Neural cell (in vitro differentiated cells): ENCODE measurements around the gene CDC5L. TPM values are rescaled to one million over a fixed set of nuclear protein-coding genes. Genes with fewer than 3 reads are reported as not detected.

ENCODE experiments used
- H2AFZ ChIP-seq: fragments of 200-600, 300-800 bp; sonication (generic), shearing (Covaris generic); 2 replicates; pipeline ENCODE4 v1.6.0; 2014; ENCODE audit warnings: low read depth, mild to moderate bottlenecking, antibody characterized with exemption, low read length, moderate library complexity
- H3F3A ChIP-seq: fragments of 200-600 bp; shearing (Covaris generic); 2 replicates; pipeline ENCODE4 v1.6.1; 2016; ENCODE audit warnings: mild to moderate bottlenecking, moderate library complexity, mixed read lengths, antibody characterized with exemption, low read length; ENCODE audit not compliant: insufficient read depth, poor library complexity, severe bottlenecking
- H3K27ac ChIP-seq: fragments of 200-600, 300-800 bp; sonication (generic), shearing (Covaris generic); 2 replicates; pipeline ENCODE4 v1.5.1; 2014; ENCODE audit warnings: mild to moderate bottlenecking, low read length, moderate library complexity
- H3K27me3 ChIP-seq: fragments of 300-800, 200-600 bp; sonication (generic), shearing (Covaris generic); 2 replicates; pipeline ENCODE4 v1.6.0; 2014; ENCODE audit warnings: mild to moderate bottlenecking, low read depth, low read length, moderate library complexity; ENCODE audit not compliant: insufficient read depth
- H3K36me3 ChIP-seq: fragments of 300-800, 200-600 bp; sonication (generic), shearing (Covaris generic); 2 replicates; pipeline ENCODE4 v1.5.1; 2014; ENCODE audit warnings: mild to moderate bottlenecking, antibody characterized with exemption, low read length, moderate library complexity; ENCODE audit not compliant: insufficient read depth
- H3K4me2 ChIP-seq: fragments of 300-800, 200-600 bp; sonication (generic), shearing (Covaris generic); 2 replicates; pipeline ENCODE4 v1.6.0; 2014; ENCODE audit warnings: mild to moderate bottlenecking, low read length
- H3K4me3 ChIP-seq: fragments of 300-800, 200-600 bp; sonication (generic), shearing (Covaris generic); 2 replicates; pipeline ENCODE4 v1.5.1; 2014; ENCODE audit warnings: mild to moderate bottlenecking, low read length, moderate library complexity
- H3K79me2 ChIP-seq: fragments of 200-600 bp; shearing (Covaris generic); replicated peaks from 2 replicates; pipeline ENCODE4 v1.6.0; 2014; ENCODE audit warnings: mild to moderate bottlenecking, low read length, moderate library complexity; ENCODE audit not compliant: insufficient read depth
- H3K9ac ChIP-seq: fragments of 300-800, 200-600 bp; sonication (generic), shearing (Covaris generic); 2 replicates; pipeline ENCODE4 v1.6.1; 2016; ENCODE audit warnings: mild to moderate bottlenecking, low read length, mixed read lengths
- H3K9me2 ChIP-seq: fragments of 200-600 bp; shearing (Covaris generic); 2 replicates; pipeline ENCODE4 v1.6.1; 2016; ENCODE audit warnings: mild to moderate bottlenecking, low read length, mixed read lengths; ENCODE audit not compliant: insufficient read depth
- H3K9me3 ChIP-seq: fragments of 200-600, 300-800 bp; sonication (generic), shearing (Covaris generic); 2 replicates; pipeline ENCODE4 v1.6.1; 2016; ENCODE audit warnings: mild to moderate bottlenecking, mixed run types, low read length, moderate library complexity, mixed read lengths
- H4K20me1 ChIP-seq: fragments of 200-600 bp; shearing (Covaris generic); 2 replicates; pipeline ENCODE4 v1.6.1; 2016; ENCODE audit warnings: mild to moderate bottlenecking, mixed run types; ENCODE audit not compliant: insufficient read depth
- EP300 ChIP-seq: fragments of 450-650 bp; conservative IDR thresholded peaks from 2 replicates; pipeline ENCODE4 v1.6.1; 2014; ENCODE audit warnings: antibody characterized with exemption, mild to moderate bottlenecking, moderate library complexity; ENCODE audit not compliant: poor library complexity, severe bottlenecking
- EZH2 ChIP-seq: fragments of 200-600, 300-800 bp; shearing (Covaris generic), sonication (generic); IDR thresholded peaks from 2 replicates; pipeline ENCODE4 v1.6.1; 2014; ENCODE audit warnings: antibody characterized with exemption, low read length, borderline replicate concordance, mild to moderate bottlenecking; ENCODE audit not compliant: insufficient read depth, poor library complexity, severe bottlenecking
- MXI1 ChIP-seq: fragments of 450-650 bp; conservative IDR thresholded peaks from 2 replicates; pipeline ENCODE4 v1.6.1; 2014; ENCODE audit warnings: antibody characterized with exemption, mild to moderate bottlenecking; ENCODE audit not compliant: poor library complexity, severe bottlenecking
- POLR2AphosphoS5 ChIP-seq: IDR thresholded peaks from 2 replicates; pipeline ENCODE4 v1.6.1; 2012
- RAD21 ChIP-seq: fragments of 450-650 bp; conservative IDR thresholded peaks from 2 replicates; pipeline ENCODE4 v1.6.1; 2014; ENCODE audit warnings: antibody characterized with exemption, mild to moderate bottlenecking, moderate library complexity
- SMC3 ChIP-seq: fragments of 450-650 bp; conservative IDR thresholded peaks from 2 replicates; pipeline ENCODE4 v1.6.1; 2014; ENCODE audit warnings: antibody characterized with exemption, mild to moderate bottlenecking, moderate library complexity; ENCODE audit not compliant: poor library complexity
- TAF1 ChIP-seq: IDR thresholded peaks from 2 replicates; pipeline ENCODE4 v1.6.1; 2012; ENCODE audit warnings: low read depth
- polyA plus RNA-seq: library from polyadenylated mRNA; depleted of rRNA; stranded (reverse); fragments of >200 nt; gene quantifications from 2 replicates; pipeline ENCODE4 v1.2.3, GENCODE V29; 2014
- TF ChIP-seq, protein P1 (sequence below): IDR thresholded peaks from 2 replicates; pipeline ENCODE4 v1.6.1; 2012; ENCODE audit warnings: borderline replicate concordance
- TF ChIP-seq, protein P2 (sequence below): fragments of 450-650 bp; IDR thresholded peaks from 2 replicates; pipeline ENCODE4 v1.5.1; 2014; ENCODE audit warnings: antibody characterized with exemption, mild to moderate bottlenecking, moderate library complexity; ENCODE audit not compliant: poor library complexity, severe bottlenecking

The CDC5L gene
- polyA plus RNA-seq, 1 donor from 2014 or later = 28.9 TPM

DNA sequence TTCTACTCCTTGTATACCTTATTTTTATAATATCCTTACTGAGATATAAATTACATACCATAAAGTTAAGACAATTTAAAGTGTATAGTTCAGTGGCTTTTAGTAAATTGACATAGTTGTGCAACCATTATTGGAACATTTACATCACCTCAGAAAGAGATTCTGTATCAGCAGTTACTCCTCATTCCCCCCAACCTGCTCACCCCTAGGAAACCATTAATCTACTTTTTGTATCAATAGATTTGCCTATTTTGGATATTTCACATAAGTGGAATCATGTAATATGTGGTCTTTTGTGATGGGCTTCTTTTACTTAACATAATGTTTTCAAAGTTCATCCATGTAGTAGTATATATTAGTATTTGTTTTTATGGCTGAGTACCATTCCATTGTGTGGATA, 51.3 kb downstream of the CDC5L start:
- H3K27ac ChIP-seq = no peak overlapping the region
- H3K27me3 ChIP-seq = no peaks in the 10 kb centered on the region
- H3K9ac ChIP-seq = no peak overlapping the region
- no peak overlapping the region for H2AFZ ChIP-seq
- H4K20me1 ChIP-seq = no peaks in the 10 kb centered on the region
- no peak overlapping the region for H3K4me2 ChIP-seq
- no peaks in the 10 kb centered on the region for H3K36me3 ChIP-seq
- H3K9me2 ChIP-seq = no peaks in the 10 kb centered on the region
- H3K9me3 ChIP-seq = no peaks in the 10 kb centered on the region
- no peaks in the 10 kb centered on the region for H3F3A ChIP-seq
- peaks cover 4% of the 10 kb centered on the region for H3K79me2 ChIP-seq
- TF ChIP-seq TAF1 (no peak), EZH2 (no peak), SMC3 (no peak), MXI1 (no peak), POLR2AphosphoS5 (no peak), EP300 (no peak), RAD21 (no peak)
- TF ChIP-seq, protein P1, sequence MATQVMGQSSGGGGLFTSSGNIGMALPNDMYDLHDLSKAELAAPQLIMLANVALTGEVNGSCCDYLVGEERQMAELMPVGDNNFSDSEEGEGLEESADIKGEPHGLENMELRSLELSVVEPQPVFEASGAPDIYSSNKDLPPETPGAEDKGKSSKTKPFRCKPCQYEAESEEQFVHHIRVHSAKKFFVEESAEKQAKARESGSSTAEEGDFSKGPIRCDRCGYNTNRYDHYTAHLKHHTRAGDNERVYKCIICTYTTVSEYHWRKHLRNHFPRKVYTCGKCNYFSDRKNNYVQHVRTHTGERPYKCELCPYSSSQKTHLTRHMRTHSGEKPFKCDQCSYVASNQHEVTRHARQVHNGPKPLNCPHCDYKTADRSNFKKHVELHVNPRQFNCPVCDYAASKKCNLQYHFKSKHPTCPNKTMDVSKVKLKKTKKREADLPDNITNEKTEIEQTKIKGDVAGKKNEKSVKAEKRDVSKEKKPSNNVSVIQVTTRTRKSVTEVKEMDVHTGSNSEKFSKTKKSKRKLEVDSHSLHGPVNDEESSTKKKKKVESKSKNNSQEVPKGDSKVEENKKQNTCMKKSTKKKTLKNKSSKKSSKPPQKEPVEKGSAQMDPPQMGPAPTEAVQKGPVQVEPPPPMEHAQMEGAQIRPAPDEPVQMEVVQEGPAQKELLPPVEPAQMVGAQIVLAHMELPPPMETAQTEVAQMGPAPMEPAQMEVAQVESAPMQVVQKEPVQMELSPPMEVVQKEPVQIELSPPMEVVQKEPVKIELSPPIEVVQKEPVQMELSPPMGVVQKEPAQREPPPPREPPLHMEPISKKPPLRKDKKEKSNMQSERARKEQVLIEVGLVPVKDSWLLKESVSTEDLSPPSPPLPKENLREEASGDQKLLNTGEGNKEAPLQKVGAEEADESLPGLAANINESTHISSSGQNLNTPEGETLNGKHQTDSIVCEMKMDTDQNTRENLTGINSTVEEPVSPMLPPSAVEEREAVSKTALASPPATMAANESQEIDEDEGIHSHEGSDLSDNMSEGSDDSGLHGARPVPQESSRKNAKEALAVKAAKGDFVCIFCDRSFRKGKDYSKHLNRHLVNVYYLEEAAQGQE = no peak
- TF ChIP-seq, protein P2, sequence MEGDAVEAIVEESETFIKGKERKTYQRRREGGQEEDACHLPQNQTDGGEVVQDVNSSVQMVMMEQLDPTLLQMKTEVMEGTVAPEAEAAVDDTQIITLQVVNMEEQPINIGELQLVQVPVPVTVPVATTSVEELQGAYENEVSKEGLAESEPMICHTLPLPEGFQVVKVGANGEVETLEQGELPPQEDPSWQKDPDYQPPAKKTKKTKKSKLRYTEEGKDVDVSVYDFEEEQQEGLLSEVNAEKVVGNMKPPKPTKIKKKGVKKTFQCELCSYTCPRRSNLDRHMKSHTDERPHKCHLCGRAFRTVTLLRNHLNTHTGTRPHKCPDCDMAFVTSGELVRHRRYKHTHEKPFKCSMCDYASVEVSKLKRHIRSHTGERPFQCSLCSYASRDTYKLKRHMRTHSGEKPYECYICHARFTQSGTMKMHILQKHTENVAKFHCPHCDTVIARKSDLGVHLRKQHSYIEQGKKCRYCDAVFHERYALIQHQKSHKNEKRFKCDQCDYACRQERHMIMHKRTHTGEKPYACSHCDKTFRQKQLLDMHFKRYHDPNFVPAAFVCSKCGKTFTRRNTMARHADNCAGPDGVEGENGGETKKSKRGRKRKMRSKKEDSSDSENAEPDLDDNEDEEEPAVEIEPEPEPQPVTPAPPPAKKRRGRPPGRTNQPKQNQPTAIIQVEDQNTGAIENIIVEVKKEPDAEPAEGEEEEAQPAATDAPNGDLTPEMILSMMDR = no peak
- no peak overlapping the region for H3K4me3 ChIP-seq

DNA sequence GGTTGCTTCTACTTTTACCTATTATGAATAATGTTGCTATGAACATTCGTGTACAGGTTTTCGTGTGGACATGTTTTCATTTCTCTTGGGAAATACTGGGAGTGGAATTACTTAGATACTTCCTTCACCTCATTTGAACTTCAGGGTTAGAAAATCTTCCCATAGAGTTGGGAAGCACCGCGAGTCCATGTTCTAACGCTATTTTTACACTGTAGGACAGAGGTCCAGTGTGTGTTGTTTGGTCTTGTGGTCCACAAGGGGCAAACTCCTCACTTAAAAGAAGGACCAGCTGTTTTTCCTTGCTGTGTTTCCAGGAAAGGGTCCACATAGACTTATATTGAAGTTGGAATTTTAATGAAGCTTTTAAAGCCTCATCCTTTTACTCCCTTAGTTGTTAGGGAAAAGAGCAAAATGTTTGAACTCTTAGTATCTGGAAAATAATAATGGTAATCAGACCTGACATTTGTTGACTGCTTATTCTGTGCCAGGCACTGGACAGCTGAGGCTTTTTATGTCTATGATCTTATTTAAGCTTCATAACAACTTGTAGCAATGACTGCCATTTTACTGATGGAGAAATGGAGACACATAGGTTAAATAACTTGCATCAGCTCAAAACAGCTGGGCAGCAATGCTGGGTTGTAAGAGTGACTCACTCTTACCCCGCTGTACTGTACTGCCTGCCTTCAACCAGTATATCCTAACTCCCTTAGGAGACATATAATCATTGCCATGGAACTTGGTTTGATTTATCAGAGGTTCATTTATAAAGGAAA, 52.0 kb downstream of the CDC5L start:
- Histone ChIP-seq H3K4me3 (no peak overlapping the region), H4K20me1 (no peaks in the 10 kb centered on the region), H3K27me3 (no peaks in the 10 kb centered on the region), H3K36me3 (no peaks in the 10 kb centered on the region), H2AFZ (no peak overlapping the region), H3K9ac (no peak overlapping the region), H3K9me3 (no peaks in the 10 kb centered on the region), H3K9me2 (no peaks in the 10 kb centered on the region), H3K27ac (no peak overlapping the region), H3K79me2 (peaks cover 4% of the 10 kb centered on the region), H3F3A (no peaks in the 10 kb centered on the region), H3K4me2 (no peak overlapping the region)
- TF ChIP-seq, protein P2 = no peak
- TF ChIP-seq TAF1 (no peak), SMC3 (no peak), RAD21 (no peak), POLR2AphosphoS5 (no peak), EP300 (no peak), MXI1 (no peak), EZH2 (no peak)
- TF ChIP-seq, protein P1 = no peak
